HG03342 (cell line): ENCODE measurements around the gene EYA2.

ENCODE experiments used
- ATAC-seq: cut with Tn5 transposase; IDR thresholded peaks from one replicate; pipeline ENCODE4 v1.9.1; 2021; ENCODE audit warnings: mild to moderate bottlenecking, moderate library complexity; ENCODE audit not compliant: unreplicated experiment

EYA2 gene

DNA sequence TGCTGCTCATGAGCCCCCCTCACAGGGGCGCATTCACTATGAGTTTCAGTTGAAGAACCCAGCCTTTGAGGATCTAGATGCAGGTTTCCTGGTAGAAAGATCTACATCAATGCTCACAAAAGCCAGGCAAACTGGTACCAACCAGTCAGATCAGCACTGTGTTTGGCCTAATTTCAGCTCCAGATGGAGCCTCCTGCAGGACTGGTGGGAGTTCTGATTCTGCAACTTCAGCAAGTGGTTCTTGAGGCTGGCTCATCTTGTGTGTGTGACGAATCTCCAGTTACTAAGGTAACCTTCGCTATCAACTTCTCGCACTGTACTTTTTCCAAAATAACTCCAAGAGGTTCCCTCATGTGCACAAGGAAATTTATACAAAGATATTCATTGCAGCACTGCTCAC is 343.1 kb downstream of the EYA2 start:
- ATAC-seq, result no peak
